ENCODE results near the gene SLC8A1. TPM values are rescaled to one million over a fixed set of nuclear protein-coding genes. Genes with fewer than 3 reads are reported as not detected.

Gene SLC8A1
- total RNA-seq, 2 experiments from 2014 or later = 0.44 to 1.1 TPM

GRCh38 chr2:40258135-40258457, 193.8 kb downstream of the SLC8A1 start:
- DNase-seq (no peak), ATAC-seq (no peak)
- CTCF ChIA-PET = no interaction called here
- no peaks in the 10 kb centered on the region for H3K36me3 Mint-ChIP-seq
- H3K27ac Mint-ChIP-seq = no peak overlapping the region
- H3K4me3 Mint-ChIP-seq = no peak overlapping the region
- no peaks in the 10 kb centered on the region for H3K27me3 Mint-ChIP-seq
- peaks cover 2% of the 10 kb centered on the region for H3K9me3 Mint-ChIP-seq (ENCODE audit: low read depth)
- no peaks in the 10 kb centered on the region for H3K4me1 Mint-ChIP-seq

DNA sequence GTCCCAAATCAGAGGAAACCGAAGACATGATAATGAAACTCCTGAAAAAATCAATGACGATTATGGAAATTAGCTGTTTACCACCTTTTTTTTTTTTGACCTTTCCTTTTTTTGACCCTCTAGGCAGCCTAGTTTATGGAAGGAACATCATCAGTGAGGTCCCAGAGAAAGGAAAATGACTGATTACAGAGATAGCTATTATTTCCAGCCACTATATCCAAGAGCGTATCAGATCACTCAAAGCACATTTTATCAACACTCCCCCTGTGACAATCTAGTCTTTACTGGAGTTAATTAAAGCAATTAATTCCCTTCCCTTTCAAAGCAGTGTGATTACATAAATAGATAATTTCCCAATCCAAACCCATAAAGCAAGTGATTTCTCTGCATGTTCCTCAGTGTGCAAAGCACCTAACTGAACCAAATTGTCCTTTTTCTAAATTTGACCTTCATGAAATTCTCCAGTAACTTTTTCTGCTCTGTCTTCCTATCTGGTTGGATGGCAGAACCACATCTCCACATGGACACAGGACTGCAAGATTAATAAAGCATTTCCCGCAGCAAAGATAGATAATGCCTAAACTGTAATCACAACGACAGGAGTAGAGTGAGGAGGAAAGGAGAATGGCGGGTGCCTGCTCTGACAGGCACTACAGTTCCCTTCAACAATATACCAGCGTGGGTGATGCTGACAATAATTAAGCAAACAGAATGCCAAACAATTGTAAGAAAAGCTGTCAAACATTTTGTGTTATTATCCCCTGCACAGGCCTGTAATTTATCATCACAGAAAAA, 194.4 kb downstream of the SLC8A1 start:
- Mint-ChIP-seq H3K4me3 (no peak overlapping the region), H3K4me1 (no peaks in the 10 kb centered on the region), H3K36me3 (no peaks in the 10 kb centered on the region), H3K27me3 (no peaks in the 10 kb centered on the region), H3K27ac (no peak overlapping the region), H3K9me3 (ENCODE audit: low read depth) (peaks cover 2% of the 10 kb centered on the region)
- DNase-seq = no peak
- CTCF ChIA-PET = no interaction called here
- ATAC-seq = no peak

- no peak overlapping the region for H3K27ac Mint-ChIP-seq
- H3K4me3 Mint-ChIP-seq = no peak overlapping the region
- no peaks in the 10 kb centered on the region for H3K27me3 Mint-ChIP-seq
- H3K36me3 Mint-ChIP-seq = no peaks in the 10 kb centered on the region
- CTCF ChIA-PET = no interaction called here
- DNase-seq (no peak), ATAC-seq (no peak)
- H3K9me3 Mint-ChIP-seq (ENCODE audit: low read depth) = peaks cover 2% of the 10 kb centered on the region
- H3K4me1 Mint-ChIP-seq = no peaks in the 10 kb centered on the region
These were observed 195.2 kb downstream of the SLC8A1 start for GRCh38 chr2:40256649-40257048.

DNA sequence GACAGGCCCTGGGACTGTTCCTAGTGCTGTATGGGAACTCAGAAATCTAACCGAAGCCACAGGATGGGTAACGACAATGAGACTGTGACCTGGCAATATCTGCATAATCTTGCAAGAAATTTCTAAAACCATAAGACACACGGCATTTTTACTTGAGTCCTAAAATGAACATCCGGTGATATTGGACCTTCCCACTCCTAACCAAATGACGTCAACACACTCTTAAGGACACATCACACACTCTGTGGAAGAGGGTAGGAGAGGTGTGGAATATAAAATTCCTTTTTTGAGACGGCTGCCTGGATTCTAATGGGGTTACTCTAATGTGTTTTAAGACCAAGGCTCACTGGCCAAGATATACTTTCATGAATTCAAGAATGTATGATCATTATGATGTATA, 195.9 kb downstream of the SLC8A1 start:
- Mint-ChIP-seq H3K4me1 (no peaks in the 10 kb centered on the region), H3K9me3 (ENCODE audit: low read depth) (peaks cover 2% of the 10 kb centered on the region), H3K27ac (no peak overlapping the region), H3K4me3 (no peak overlapping the region), H3K36me3 (no peaks in the 10 kb centered on the region), H3K27me3 (no peaks in the 10 kb centered on the region)
- no peak for DNase-seq
- ATAC-seq = no peak
- CTCF ChIA-PET = no interaction called here

DNA sequence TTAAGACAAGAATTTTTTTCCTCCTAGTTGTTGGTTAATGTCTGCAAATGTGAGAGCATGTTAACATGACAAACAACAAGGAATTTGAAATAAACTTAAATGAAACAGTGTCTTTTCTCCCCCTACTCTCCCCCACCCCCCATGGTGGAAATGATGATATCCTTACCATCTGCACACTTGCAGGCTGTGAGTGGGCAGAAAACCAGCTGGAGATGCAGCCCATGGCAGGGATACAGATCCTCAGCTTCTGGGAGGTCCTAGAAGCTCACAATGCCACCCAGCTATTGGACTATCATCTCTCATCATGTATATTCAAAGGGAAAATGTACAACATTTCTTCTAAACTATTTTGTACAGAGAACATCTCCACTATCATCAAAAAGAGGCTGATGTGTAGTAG, 196.8 kb downstream of the SLC8A1 start:
- Mint-ChIP-seq H3K27me3 (no peaks in the 10 kb centered on the region), H3K27ac (no peak overlapping the region), H3K4me1 (no peaks in the 10 kb centered on the region), H3K4me3 (no peak overlapping the region), H3K9me3 (ENCODE audit: low read depth) (peaks cover 2% of the 10 kb centered on the region), H3K36me3 (no peaks in the 10 kb centered on the region)
- DNase-seq (no peak), ATAC-seq (no peak)
- CTCF ChIA-PET = no interaction called here

DNA sequence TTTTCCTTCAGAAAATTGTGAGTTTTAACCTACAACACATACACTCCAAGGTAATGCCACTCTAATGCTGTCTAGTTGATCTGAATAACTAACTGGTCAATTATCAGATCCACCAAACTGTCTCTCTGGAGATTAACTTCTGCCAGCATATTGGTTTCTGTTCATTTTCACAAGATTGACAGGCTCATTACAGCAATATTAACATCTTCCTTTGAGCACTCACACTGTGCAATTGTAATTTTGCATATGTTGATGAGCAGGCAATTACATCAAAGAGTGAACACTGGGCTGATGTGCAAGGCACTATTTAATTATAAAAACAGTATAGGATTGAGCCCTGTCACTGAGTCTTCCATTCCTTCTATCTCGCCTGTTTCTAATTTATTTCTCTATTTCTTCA, 197.3 kb downstream of the SLC8A1 start:
- Mint-ChIP-seq H3K27ac (no peak overlapping the region), H3K4me1 (no peaks in the 10 kb centered on the region), H3K4me3 (no peak overlapping the region), H3K36me3 (no peaks in the 10 kb centered on the region), H3K9me3 (ENCODE audit: low read depth) (peaks cover 2% of the 10 kb centered on the region), H3K27me3 (no peaks in the 10 kb centered on the region)
- CTCF ChIA-PET = no interaction called here
- ATAC-seq (no peak), DNase-seq (no peak)

GRCh38 chr2:40251137-40251536, 200.8 kb downstream of the SLC8A1 start:
- CTCF ChIA-PET = no interaction called here
- no peaks in the 10 kb centered on the region for H3K4me1 Mint-ChIP-seq
- no peaks in the 10 kb centered on the region for H3K27me3 Mint-ChIP-seq
- H3K9me3 Mint-ChIP-seq (ENCODE audit: low read depth) = peaks cover under 1% of the 10 kb centered on the region
- no peak overlapping the region for H3K4me3 Mint-ChIP-seq
- ATAC-seq (no peak), DNase-seq (no peak)
- H3K36me3 Mint-ChIP-seq = no peaks in the 10 kb centered on the region
- H3K27ac Mint-ChIP-seq = no peak overlapping the region

- Mint-ChIP-seq H3K4me3 (no peak overlapping the region), H3K27me3 (no peaks in the 10 kb centered on the region), H3K4me1 (no peaks in the 10 kb centered on the region), H3K9me3 (ENCODE audit: low read depth) (no peaks in the 10 kb centered on the region), H3K36me3 (no peaks in the 10 kb centered on the region), H3K27ac (no peak overlapping the region)
- ATAC-seq = no peak
- DNase-seq = no peak
- CTCF ChIA-PET = interaction anchor here (1.0 kb wide), 1 partner anchor 10 kb away, joined by 3 read pairs; no protein-coding TSS in a partner anchor
These were observed 202.3 kb downstream of the SLC8A1 start for GRCh38 chr2:40249577-40249976.

DNA sequence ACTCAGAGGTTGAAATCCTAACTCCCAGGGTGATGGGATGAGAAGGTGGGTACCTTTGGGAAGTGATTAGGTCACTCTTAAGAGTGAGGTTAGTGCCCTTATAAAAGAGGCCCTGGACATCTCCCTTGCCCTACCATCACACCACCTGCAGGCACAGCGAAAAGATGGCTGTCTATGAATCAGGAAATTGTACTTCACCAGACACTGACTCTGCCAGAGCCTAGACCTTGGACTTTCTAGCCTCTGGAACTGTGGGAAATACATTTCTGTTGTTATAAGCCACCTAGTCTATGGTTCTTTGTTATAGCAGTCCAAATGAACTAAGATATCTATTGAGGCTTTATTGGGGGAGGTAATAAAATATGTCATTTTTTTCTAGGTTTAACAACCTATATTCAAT, 203.6 kb downstream of the SLC8A1 start:
- DNase-seq (no peak), ATAC-seq (no peak)
- Mint-ChIP-seq H3K36me3 (no peaks in the 10 kb centered on the region), H3K4me1 (no peaks in the 10 kb centered on the region), H3K27ac (no peak overlapping the region), H3K9me3 (ENCODE audit: low read depth) (no peaks in the 10 kb centered on the region), H3K27me3 (no peaks in the 10 kb centered on the region), H3K4me3 (no peak overlapping the region)
- CTCF ChIA-PET = no interaction called here

GRCh38 chr2:40244675-40245074, 207.2 kb downstream of the SLC8A1 start:
- H3K4me3 Mint-ChIP-seq = no peak overlapping the region
- no peaks in the 10 kb centered on the region for H3K27me3 Mint-ChIP-seq
- H3K36me3 Mint-ChIP-seq = no peaks in the 10 kb centered on the region
- no peaks in the 10 kb centered on the region for H3K9me3 Mint-ChIP-seq (ENCODE audit: low read depth)
- no peak for ATAC-seq
- no peak for DNase-seq
- no peaks in the 10 kb centered on the region for H3K4me1 Mint-ChIP-seq
- CTCF ChIA-PET = no interaction called here
- no peak overlapping the region for H3K27ac Mint-ChIP-seq

DNA sequence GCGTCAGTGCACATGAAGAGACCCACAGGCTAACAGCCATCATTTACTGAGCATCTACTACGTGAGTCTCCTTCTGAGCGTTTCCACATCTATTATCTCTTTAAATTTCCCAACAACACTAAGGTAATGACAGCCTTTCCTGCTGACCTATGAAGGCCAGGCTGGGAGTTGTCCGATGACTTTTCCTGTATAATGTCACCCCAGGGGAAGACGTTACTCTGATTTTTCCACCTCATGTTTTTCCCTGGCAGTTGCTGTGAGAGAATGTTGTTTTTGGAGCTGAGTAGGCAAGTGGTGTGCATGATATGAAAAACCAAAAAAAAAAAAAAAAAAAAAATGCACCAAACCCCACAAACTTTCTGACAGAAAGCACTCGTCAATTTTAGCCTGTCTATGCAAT, 207.6 kb downstream of the SLC8A1 start:
- Mint-ChIP-seq H3K9me3 (ENCODE audit: low read depth) (no peaks in the 10 kb centered on the region), H3K27me3 (no peaks in the 10 kb centered on the region), H3K4me3 (no peak overlapping the region), H3K27ac (no peak overlapping the region), H3K4me1 (no peaks in the 10 kb centered on the region), H3K36me3 (no peaks in the 10 kb centered on the region)
- CTCF ChIA-PET = no interaction called here
- DNase-seq (no peak), ATAC-seq (no peak)

DNA sequence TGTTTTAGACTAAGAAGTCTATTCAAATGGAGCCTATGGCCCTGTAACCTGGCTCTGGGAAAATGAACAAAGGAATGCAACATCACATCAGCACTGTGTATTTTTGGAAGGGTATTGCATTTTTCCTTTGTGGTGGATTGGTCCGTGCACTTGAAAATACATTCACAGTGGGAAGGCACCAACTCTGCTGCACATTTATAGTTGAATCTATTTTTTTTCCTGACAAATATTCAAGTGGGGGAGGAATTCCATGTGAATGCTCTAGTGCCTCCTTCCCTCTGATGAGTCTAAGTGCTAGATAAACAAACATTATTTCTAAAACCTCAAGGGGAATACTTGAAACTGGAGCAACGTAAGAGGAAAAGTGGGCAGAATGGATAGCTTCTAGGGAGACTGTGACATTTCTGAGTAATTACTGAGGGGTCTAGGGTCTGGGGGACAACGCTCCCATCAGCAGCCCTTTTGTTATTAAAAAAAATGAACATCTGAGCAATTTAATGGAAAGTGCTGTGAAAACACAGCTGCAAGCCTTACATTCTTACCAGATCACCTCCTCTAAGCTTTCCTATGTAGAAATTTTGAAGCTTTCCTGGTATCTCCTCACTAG, 208.2 kb downstream of the SLC8A1 start:
- no peaks in the 10 kb centered on the region for H3K9me3 Mint-ChIP-seq (ENCODE audit: low read depth)
- no peak for DNase-seq
- no peaks in the 10 kb centered on the region for H3K27me3 Mint-ChIP-seq
- H3K4me1 Mint-ChIP-seq = no peaks in the 10 kb centered on the region
- no peak overlapping the region for H3K4me3 Mint-ChIP-seq
- no peak overlapping the region for H3K27ac Mint-ChIP-seq
- no peak for ATAC-seq
- CTCF ChIA-PET = no interaction called here
- H3K36me3 Mint-ChIP-seq = no peaks in the 10 kb centered on the region

DNA sequence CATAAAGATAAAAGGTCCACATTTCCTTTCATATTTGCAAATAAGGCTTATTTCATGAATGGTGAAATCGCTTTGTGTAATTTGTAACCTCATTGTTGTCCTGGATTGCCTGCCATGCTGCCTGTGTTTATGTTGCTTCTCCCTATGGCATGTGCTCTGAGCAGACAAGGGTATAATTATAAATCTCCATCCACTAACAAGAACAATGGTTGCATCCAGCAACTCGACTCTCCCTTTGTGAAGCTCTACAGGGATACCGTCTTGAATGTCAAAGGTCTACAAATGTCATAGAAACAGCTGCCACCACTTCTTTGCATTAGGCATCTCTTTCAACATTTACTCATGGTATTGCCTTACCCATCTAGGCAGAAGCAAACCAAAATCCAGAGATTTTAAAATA, 209.6 kb downstream of the SLC8A1 start:
- Mint-ChIP-seq H3K9me3 (ENCODE audit: low read depth) (no peaks in the 10 kb centered on the region), H3K27ac (no peak overlapping the region), H3K36me3 (no peaks in the 10 kb centered on the region), H3K4me1 (no peaks in the 10 kb centered on the region), H3K4me3 (no peak overlapping the region), H3K27me3 (no peaks in the 10 kb centered on the region)
- no peak for DNase-seq
- ATAC-seq = no peak
- CTCF ChIA-PET = no interaction called here

DNA sequence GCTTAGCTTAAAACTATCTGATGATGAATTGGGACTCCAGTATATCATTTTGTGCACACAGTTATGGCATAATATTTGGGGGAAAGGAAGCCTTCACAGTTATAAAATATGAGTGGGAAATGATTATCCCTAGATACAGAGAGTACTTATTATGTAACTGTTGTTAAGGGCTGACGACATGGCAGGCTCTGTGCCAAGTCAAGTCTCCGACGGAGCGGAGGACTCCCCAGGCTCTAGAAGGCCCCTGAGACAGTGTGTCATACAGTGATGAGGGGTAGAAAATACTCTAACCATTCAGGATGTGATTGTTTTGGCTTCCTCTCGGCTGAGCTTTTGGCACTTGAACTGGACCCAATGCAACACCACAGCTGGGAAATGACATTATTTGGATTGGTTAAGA, 211.8 kb downstream of the SLC8A1 start:
- ATAC-seq = no peak
- no peak for DNase-seq
- Mint-ChIP-seq H3K27me3 (no peaks in the 10 kb centered on the region), H3K4me1 (no peaks in the 10 kb centered on the region), H3K4me3 (no peak overlapping the region), H3K9me3 (ENCODE audit: low read depth) (no peaks in the 10 kb centered on the region), H3K36me3 (no peaks in the 10 kb centered on the region), H3K27ac (no peak overlapping the region)
- CTCF ChIA-PET = no interaction called here

Measured in activated CD8-positive, alpha-beta memory T cell treated with anti-CD3 and anti-CD28 coated beads, Interleukin-2, amount 10 ng/mL, durations not matched to agents 7 days and 5 days (primary cell).